CD8-positive, alpha-beta memory T cell (primary cell): ENCODE data around the gene BCCIP. TPM values are rescaled to one million over a fixed set of nuclear protein-coding genes. Genes with fewer than 3 reads are reported as not detected.

Experiments used
- CTCF ChIA-PET: fragments of 350-600 bp; sonication (Branson Sonifier 250); formaldehyde crosslinking; loops from one replicate; lab custom pipeline; 2021; ENCODE audit warnings: antibody characterized with exemption; lab: Charles Lee
- POLR2A ChIA-PET: fragments of 350-600 bp; sonication (Branson Sonifier 250); formaldehyde crosslinking; loops from one replicate; lab custom pipeline; 2021; ENCODE audit warnings: antibody characterized with exemption; lab: Charles Lee
- DNase-seq, 5 donors: peaks; one replicate each; pipeline versions ENCODE4 v3.0.0 to v3.0.0-alpha.2; 2020 to 2022; ENCODE audit warnings: mixed read lengths in 1 of 5
- H3K27ac ChIP-seq: one replicate; pipeline ENCODE4 v1.7.0; 2013; ENCODE audit warnings: low read depth, mild to moderate bottlenecking, low read length, moderate library complexity
- H3K27me3 ChIP-seq: 2 replicates; pipeline ENCODE4 v1.7.0; 2013; ENCODE audit warnings: low read length, mild to moderate bottlenecking; ENCODE audit not compliant: insufficient read depth, poor library complexity, severe bottlenecking
- H3K36me3 ChIP-seq: 2 replicates; pipeline ENCODE4 v1.7.0; 2013; ENCODE audit warnings: mild to moderate bottlenecking, low read length, moderate library complexity; ENCODE audit not compliant: insufficient read depth
- H3K4me1 ChIP-seq: 2 replicates; pipeline ENCODE4 v1.7.0; 2013; ENCODE audit warnings: mild to moderate bottlenecking, low read length, moderate library complexity; ENCODE audit not compliant: insufficient read depth
- H3K4me3 ChIP-seq: 2 replicates; pipeline ENCODE4 v1.7.0; 2013; ENCODE audit warnings: mild to moderate bottlenecking, low read length
- H3K9me3 ChIP-seq: 2 replicates; pipeline ENCODE4 v1.7.0; 2013; ENCODE audit warnings: mild to moderate bottlenecking, low read length
- H3K27ac Mint-ChIP-seq, 8 donors: one replicate each; pipeline ENCODE4 v1.8.0; 2020 to 2021; ENCODE audit warnings: mixed read lengths in 8 of 8, mild to moderate bottlenecking in 6 of 8, inconsistent platforms in 3 of 8, moderate library complexity in 3 of 8
- H3K27me3 Mint-ChIP-seq, 2 donors: one replicate each; pipeline ENCODE4 v1.8.0; 2020 to 2021; ENCODE audit warnings: mixed read lengths in 2 of 2, mild to moderate bottlenecking in 1 of 2, moderate library complexity in 1 of 2
- H3K36me3 Mint-ChIP-seq, 3 donors: one replicate each; pipeline ENCODE4 v1.8.0; 2020 to 2021; ENCODE audit warnings: mixed read lengths in 3 of 3, inconsistent platforms in 1 of 3, mild to moderate bottlenecking in 1 of 3
- H3K4me1 Mint-ChIP-seq, 3 donors: one replicate each; pipeline ENCODE4 v1.8.0; 2020 to 2021; ENCODE audit warnings: mixed read lengths in 3 of 3, inconsistent platforms in 1 of 3, mild to moderate bottlenecking in 1 of 3
- H3K4me3 Mint-ChIP-seq, 7 donors: one replicate each; pipeline ENCODE4 v1.8.0; 2020 to 2021; ENCODE audit warnings: mixed read lengths in 7 of 7, mild to moderate bottlenecking in 6 of 7, moderate library complexity in 4 of 7, inconsistent platforms in 2 of 7
- H3K9me3 Mint-ChIP-seq, 5 donors: one replicate each; pipeline ENCODE4 v1.8.0; 2020 to 2022; ENCODE audit warnings: mixed read lengths in 5 of 5, mild to moderate bottlenecking in 3 of 5, moderate library complexity in 2 of 5, inconsistent platforms in 1 of 5
- polyA plus RNA-seq: library from polyadenylated mRNA; unstranded; fragments of 300-500 nt; fragmentation: Illumina TruSeq; gene quantifications from one replicate; pipeline ENCODE4 v1.2.3, GENCODE V29; 2021
- total RNA-seq, 2 experiments: library from RNA; stranded (reverse); gene quantifications; one replicate each; pipeline ENCODE4 v1.2.3, GENCODE V29; 2021

The BCCIP gene
- total and polyA plus RNA-seq, 3 experiments from 2014 or later: 84.4 to 130 (median 129) TPM

DNA sequence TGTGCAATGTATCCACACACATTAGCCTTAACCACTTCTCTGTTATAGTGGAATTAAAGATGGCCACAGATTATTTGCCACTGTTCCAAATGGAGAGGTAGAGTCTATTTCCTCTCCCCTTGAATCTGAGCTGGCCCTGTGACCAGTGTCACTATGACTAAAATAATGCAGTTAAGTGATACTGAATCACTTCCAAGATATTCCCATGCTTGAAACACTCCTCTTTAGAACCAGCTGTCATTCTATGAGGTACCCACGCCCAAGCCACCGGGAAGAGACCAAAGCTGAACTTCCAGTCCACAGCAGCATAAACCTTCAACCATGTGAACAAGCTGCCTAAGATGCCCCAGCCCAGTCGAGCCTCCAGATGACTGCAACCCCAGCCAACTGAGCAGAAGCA, 59.9 kb downstream of the BCCIP start:
- Histone ChIP-seq H3K4me1 (no peaks in the 10 kb centered on the region), H3K4me3 (no peak overlapping the region), H3K27ac (no peak overlapping the region), H3K9me3 (no peaks in the 10 kb centered on the region), H3K36me3 (no peaks in the 10 kb centered on the region), H3K27me3 (no peaks in the 10 kb centered on the region)
- ChIA-PET CTCF (no interaction called here), POLR2A (no interaction called here)
- no peak overlapping the region for H3K4me3 Mint-ChIP-seq
- no peaks in the 10 kb centered on the region for H3K9me3 Mint-ChIP-seq
- H3K27me3 Mint-ChIP-seq: peaks cover 0 to 4% of the 10 kb centered on the region in 2 donors
- DNase-seq: no peak
- no peaks in the 10 kb centered on the region for H3K4me1 Mint-ChIP-seq
- H3K36me3 Mint-ChIP-seq: peaks cover 0 to 7% (median 7%) of the 10 kb centered on the region in 3 donors
- H3K27ac Mint-ChIP-seq: no peak overlapping the region

Other genes starting within 250 kb of the BCCIP start
- not detected for gene TEX36, start 140.4 kb upstream of the BCCIP start, total RNA-seq
- not detected for gene TEX36, start 140.4 kb upstream of the BCCIP start, polyA plus RNA-seq
- 10 to 100 TPM; 32.5 to 33.5 TPM for gene EDRF1, start 103.8 kb upstream of the BCCIP start, total RNA-seq
- gene EDRF1, start 103.8 kb upstream of the BCCIP start, polyA plus RNA-seq: 13.1 TPM
- gene MMP21, start 47.7 kb upstream of the BCCIP start, total RNA-seq: under 1 TPM in 1 of 2 experiments, not detected in 1; 0.11 TPM
- not detected for gene MMP21, start 47.7 kb upstream of the BCCIP start, polyA plus RNA-seq
- 10 to 100 TPM; 43.4 to 47.2 TPM for gene UROS, start 288 bp upstream of the BCCIP start, total RNA-seq
- gene UROS, start 288 bp upstream of the BCCIP start, polyA plus RNA-seq: 57.3 TPM
- 10 to 100 TPM; 10.7 to 11.0 TPM for gene DHX32, start 57.7 kb downstream of the BCCIP start, total RNA-seq
- 8.4 TPM for gene DHX32, start 57.7 kb downstream of the BCCIP start, polyA plus RNA-seq
- gene FANK1, start 73.0 kb downstream of the BCCIP start, total RNA-seq: under 1 TPM; 0.44 to 0.66 TPM
- gene FANK1, start 73.0 kb downstream of the BCCIP start, polyA plus RNA-seq: not detected